Astrocyte of the cerebellum (primary cell): ENCODE measurements around the gene COL25A1.
"Not testable (repeated sequence)": the region's sequence is repeated elsewhere in the genome, so short reads cannot be mapped to it uniquely, and the experiment has no call there.

Experiments
- DNase-seq: peaks from one replicate; pipeline ENCODE4 v3.0.0-alpha.2; 2011; ENCODE audit warnings: low read depth
- H3K4me3 ChIP-seq: 2 replicates; pipeline ENCODE4 v1.5.1; 2011; ENCODE audit warnings: mild to moderate bottlenecking, low read depth, low read length, moderate library complexity
- in situ Hi-C: cut with HindIII; loops from 2 replicates; pipeline ENCODE4 v1.10.0; 2017; ENCODE audit warnings: low sequenced_read_pairs
- TF ChIP-seq, protein P1 (sequence below): IDR thresholded peaks from 2 replicates; pipeline ENCODE4 v1.5.1; 2012; ENCODE audit warnings: low read length, low read depth, moderate library complexity, mild to moderate bottlenecking; ENCODE audit errors: missing control alignments

The COL25A1 gene

DNA sequence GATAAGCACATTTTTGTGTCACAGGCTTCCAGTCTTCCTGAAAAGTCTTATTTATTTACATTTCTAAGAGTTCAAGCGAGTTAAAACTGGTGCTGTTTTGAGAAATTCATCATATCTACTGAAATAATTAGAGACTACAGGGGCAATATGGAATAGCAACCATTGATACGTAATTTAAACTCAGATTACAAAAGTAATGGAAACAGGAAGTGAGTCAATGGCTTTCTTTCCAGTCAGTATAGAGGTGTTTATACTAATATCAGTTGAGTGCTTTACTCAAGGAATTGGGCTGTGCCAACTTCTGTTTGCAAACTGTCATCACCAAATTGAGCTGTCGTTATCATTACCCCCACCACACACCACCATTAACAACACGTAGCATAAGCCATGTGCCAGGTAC, 222.7 kb downstream of the COL25A1 start:
- TF ChIP-seq, protein P1, sequence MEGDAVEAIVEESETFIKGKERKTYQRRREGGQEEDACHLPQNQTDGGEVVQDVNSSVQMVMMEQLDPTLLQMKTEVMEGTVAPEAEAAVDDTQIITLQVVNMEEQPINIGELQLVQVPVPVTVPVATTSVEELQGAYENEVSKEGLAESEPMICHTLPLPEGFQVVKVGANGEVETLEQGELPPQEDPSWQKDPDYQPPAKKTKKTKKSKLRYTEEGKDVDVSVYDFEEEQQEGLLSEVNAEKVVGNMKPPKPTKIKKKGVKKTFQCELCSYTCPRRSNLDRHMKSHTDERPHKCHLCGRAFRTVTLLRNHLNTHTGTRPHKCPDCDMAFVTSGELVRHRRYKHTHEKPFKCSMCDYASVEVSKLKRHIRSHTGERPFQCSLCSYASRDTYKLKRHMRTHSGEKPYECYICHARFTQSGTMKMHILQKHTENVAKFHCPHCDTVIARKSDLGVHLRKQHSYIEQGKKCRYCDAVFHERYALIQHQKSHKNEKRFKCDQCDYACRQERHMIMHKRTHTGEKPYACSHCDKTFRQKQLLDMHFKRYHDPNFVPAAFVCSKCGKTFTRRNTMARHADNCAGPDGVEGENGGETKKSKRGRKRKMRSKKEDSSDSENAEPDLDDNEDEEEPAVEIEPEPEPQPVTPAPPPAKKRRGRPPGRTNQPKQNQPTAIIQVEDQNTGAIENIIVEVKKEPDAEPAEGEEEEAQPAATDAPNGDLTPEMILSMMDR = no peak

DNA sequence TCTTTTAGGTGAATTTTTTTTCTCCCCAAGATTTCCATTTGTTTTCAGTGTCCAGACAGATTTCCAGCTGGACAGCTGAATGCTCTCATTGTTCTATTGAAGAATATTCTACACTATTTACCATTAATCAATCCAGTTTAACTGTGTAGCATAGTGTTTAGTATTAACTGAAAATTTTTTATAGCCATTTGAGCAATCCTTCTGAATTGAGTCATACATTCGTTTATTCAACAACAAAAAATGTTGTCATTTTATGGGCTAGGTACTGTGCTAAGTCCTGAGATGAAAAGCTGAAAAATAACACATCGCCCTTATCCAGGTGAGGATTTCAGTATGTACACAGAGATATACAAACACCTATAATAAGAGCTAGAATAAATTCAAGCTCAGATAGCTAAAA, 223.3 kb downstream of the COL25A1 start:
- TF ChIP-seq, protein P1 = no peak
- in situ Hi-C loops = no loop called here
- DNase-seq = no peak
- no peak overlapping the region for H3K4me3 ChIP-seq

More for the DNA sequence above, 222.7 kb downstream of the COL25A1 start:
- DNase-seq = no peak
- in situ Hi-C loops = no loop called here
- H3K4me3 ChIP-seq = no peak overlapping the region

DNA sequence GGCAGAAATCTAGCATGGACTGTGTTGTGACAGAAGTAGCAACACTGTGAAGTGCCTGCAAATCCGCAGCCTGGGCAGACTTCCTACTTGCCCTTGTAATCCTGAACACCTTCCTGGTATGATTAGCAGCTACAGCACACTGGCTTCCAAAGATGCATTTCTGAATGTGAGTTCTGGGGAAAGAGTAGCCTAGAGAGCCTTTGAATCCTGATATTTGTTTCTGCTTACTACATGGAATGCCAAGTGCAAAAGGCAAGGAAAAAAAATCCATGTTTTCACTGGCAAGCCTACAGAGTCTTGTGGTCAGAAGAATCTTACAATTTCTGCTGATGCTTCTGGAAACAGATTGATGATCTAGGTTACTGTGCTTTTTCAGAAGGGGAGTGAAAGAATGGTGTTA, 223.7 kb downstream of the COL25A1 start:
- in situ Hi-C loops = no loop called here
- TF ChIP-seq, protein P1 = no peak
- H3K4me3 ChIP-seq = no peak overlapping the region
- peak; percentile 91 for DNase-seq

DNA sequence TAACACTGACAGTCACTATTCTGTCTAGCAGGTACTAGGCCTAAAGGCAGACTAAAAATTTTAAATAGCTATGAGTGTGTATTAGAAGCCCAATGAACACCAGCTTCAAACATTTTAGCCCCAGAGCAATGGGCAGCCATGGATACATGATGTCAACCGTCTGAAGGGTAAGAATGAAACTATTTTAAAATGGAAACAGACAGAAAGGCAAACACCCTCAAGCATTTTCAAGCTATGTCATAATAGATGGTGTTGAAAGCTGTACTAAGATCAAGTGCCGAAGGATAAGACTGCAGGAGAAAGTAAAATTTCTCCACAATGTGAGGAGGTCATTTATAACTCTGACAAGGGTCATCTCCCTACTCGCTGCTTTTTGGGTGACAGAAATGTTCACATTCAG, 225.0 kb downstream of the COL25A1 start:
- no peak for DNase-seq

GRCh38 chr4:109076709-109077108, 225.7 kb downstream of the COL25A1 start:
- DNase-seq, in situ Hi-C loops, H3K4me3 ChIP-seq: not testable (repeated sequence)

More for the DNA sequence above, 225.0 kb downstream of the COL25A1 start:
- in situ Hi-C loops = no loop called here
- no peak overlapping the region for H3K4me3 ChIP-seq
- TF ChIP-seq, protein P1 = no peak

DNA sequence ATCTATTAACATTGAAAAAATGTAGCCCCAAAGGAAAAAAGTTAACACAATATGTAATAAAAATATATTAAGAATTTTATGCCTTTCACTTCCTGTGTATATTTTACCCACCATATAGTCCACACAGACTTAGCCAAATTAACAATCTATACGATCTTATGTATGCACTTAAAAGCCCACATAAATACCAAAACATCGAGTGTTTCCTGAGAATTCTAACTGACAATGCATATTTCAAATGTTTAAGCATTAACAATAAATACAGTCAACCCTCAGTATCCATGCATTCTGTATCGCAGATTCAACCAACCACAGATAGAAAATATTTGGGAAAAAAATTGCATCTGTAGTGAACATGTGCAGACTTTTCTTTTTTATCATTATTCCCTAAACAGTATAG, 226.8 kb downstream of the COL25A1 start:
- TF ChIP-seq, protein P1 = no peak
- no peak overlapping the region for H3K4me3 ChIP-seq
- in situ Hi-C loops = no loop called here
- DNase-seq = no peak

DNA sequence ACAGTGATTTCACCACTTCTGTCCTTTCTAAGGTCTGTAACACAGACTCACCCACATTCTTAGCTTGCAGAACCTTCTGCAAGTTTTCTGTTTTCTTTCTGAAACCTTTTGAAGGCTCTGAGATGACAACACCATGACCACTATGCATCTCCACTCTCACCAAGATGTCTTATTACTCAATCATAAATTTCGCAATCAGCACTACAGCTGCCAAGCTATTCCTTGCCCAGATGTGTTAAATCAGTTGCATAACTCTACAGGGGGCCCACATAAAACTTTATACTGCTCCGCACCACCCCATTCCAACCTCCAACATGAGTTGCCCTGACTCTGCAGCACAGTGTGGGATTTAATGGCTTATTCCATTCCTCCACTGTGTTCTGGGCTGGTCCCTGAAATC, 229.9 kb downstream of the COL25A1 start:
- no peak overlapping the region for H3K4me3 ChIP-seq
- peak; percentile 55 for DNase-seq
- TF ChIP-seq, protein P1 = no peak
- in situ Hi-C loops = no loop called here

GRCh38 chr4:109070677-109071076, 231.8 kb downstream of the COL25A1 start:
- DNase-seq, in situ Hi-C loops, H3K4me3 ChIP-seq: not testable (repeated sequence)
